HG03159 (cell line): Measurements from ENCODE around the gene APOL4.
"Not testable (repeated sequence)": the region's sequence is repeated elsewhere in the genome, so short reads cannot be mapped to it uniquely, and the experiment has no call there.

Experiments
- ATAC-seq: cut with Tn5 transposase; IDR thresholded peaks from one replicate; pipeline ENCODE4 v1.9.1; 2021; ENCODE audit warnings: mild to moderate bottlenecking, moderate library complexity; ENCODE audit not compliant: unreplicated experiment

The APOL4 gene

GRCh38 chr22:36209488-36209908 is 7.9 kb upstream of the APOL4 start:
- ATAC-seq: not testable (repeated sequence)

- ATAC-seq: no peak
Measured at GRCh38 chr22:36208914-36209313, 7.3 kb upstream of the APOL4 start.

GRCh38 chr22:36208162-36208765 is 6.7 kb upstream of the APOL4 start:
- no peak for ATAC-seq

GRCh38 chr22:36206255-36206654 is 4.6 kb upstream of the APOL4 start:
- ATAC-seq: no peak

- not testable (repeated sequence) for ATAC-seq
Measured at GRCh38 chr22:36205573-36205972, 4.0 kb upstream of the APOL4 start.

GRCh38 chr22:36204632-36205015 is 3.0 kb upstream of the APOL4 start:
- no peak for ATAC-seq

GRCh38 chr22:36204001-36204631 is 2.5 kb upstream of the APOL4 start:
- ATAC-seq: no peak

GRCh38 chr22:36203441-36203840 is 1.8 kb upstream of the APOL4 start:
- ATAC-seq: not testable (repeated sequence)

GRCh38 chr22:36202906-36203305 is 1.3 kb upstream of the APOL4 start:
- ATAC-seq: not testable (repeated sequence)

- ATAC-seq: not testable (repeated sequence)
Measured at GRCh38 chr22:36201025-36201424, 584 bp downstream of the APOL4 start.

- ATAC-seq: no peak
Measured at GRCh38 chr22:36199001-36199551, 2.5 kb downstream of the APOL4 start.

- no peak for ATAC-seq
Measured at GRCh38 chr22:36198536-36198935, 3.1 kb downstream of the APOL4 start.

GRCh38 chr22:36197514-36198146 is 4.0 kb downstream of the APOL4 start:
- ATAC-seq: no peak

- no peak for ATAC-seq
Measured at GRCh38 chr22:36197065-36197440, 4.6 kb downstream of the APOL4 start.

GRCh38 chr22:36196254-36197064 is 5.2 kb downstream of the APOL4 start:
- no peak for ATAC-seq

- no peak for ATAC-seq
Measured at GRCh38 chr22:36194971-36195370, 6.6 kb downstream of the APOL4 start.

- ATAC-seq: no peak
Measured at GRCh38 chr22:36194385-36194784, 7.2 kb downstream of the APOL4 start.

GRCh38 chr22:36193577-36193976 is 8.0 kb downstream of the APOL4 start:
- ATAC-seq: no peak

GRCh38 chr22:36193171-36193570 is 8.4 kb downstream of the APOL4 start:
- no peak for ATAC-seq

- ATAC-seq: no peak
Measured at GRCh38 chr22:36192542-36192941, 9.1 kb downstream of the APOL4 start.

GRCh38 chr22:36191106-36191836 is 10.3 kb downstream of the APOL4 start:
- ATAC-seq: no peak
